Hematopoietic multipotent progenitor cell treated with erythropoietin and hydrocortisone succinate and interleukin-3 and kit ligand, for 15 days (in vitro differentiated cells): ENCODE measurements around the gene SLC6A7.

ENCODE experiments used
- DNase-seq: peaks from one replicate; pipeline ENCODE4 v3.0.0-alpha.2; 2015; ENCODE audit warnings: low spot score

SLC6A7 gene

DNA sequence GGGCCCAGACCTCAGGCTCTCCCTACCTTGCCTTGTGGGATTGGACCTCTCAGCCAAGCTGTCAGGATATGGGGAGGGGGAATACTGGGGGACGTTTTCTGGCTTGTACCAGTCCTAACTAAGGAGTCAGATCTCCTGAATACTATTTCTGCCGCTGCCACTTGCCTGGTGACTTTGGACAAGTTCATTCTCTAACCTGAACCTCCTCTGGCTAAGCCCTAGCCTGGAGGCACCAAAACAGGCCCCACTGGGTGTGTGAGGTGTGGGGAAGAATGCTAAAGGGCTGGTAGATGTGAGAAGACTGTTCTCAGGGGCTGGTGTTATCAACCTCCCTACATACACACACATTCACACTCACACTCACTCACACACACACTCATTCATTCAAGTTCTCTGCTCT, 1.1 kb downstream of the SLC6A7 start:
- DNase-seq = no peak

DNA sequence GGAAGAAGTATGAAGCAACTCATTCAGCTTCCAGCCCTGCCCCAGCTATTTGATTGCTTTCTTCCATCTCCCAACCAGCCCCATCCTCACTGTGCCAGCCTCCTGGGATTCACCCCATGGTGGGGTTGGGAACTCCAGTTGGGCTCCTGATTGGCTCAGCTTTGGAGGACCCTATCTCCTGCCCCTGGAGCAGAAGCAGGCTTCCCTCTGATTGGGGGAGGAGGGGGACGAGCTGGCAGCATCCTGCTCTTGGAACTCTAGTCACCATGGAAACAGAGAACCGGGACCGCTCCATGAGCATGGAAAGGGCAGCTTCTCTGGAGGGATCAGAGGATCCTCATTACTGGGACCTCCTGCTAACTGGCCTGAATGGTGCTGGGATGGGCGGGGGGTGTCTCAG, 2.6 kb downstream of the SLC6A7 start:
- no peak for DNase-seq

DNA sequence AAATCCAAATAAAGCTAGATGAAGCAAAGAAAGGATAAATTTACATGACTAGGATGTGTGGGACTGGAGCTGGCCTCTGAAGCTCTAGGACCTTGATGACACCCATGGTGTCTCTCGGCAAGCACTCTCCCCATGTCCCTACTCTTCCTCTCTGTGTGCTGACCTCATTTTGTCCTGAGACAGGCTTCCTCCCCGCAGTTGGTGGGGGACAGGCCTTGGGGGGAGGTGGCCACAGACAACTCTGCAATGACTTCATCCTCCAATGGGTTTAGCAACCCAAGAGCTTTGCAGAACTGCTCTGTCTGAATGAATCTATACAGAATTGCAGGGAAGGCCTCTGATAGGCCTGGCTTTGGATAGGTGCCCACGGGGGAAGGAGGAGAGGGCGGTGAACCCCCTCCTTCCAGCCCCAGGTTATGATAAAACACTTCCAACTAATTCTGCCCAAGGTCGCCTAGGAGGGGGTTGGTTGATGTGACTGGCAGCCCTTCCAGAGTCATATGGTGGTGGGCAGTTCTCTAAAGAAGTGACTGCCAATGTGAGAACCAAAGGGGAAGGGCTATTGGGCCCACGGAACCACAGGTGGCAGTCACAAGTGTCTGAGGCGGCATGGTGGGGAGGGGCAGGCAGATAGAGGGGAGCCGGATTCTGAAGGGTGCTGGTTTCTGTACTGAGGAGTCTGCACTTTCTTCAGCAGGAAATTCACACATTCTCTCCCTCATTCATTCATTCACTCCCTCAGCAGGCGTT, 6.0 kb downstream of the SLC6A7 start:
- no peak for DNase-seq

DNA sequence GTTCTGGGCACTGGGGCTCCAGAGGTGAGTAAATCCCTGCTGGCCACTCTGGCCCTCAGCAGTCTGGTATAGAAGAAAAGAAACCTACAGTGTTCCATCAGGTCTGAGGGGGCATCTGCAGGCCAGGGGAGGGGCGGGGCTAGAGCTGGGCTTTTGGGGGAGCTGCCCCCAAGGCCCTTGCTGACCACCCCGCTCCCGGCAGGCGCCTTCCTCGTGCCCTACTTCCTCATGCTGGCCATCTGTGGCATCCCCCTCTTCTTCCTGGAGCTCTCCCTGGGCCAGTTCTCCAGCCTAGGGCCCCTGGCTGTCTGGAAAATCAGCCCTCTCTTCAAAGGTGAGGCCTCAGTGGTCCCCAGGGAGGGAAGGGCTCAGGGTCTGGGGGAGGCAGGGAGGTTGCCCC, 6.7 kb downstream of the SLC6A7 start:
- no peak for DNase-seq

DNA sequence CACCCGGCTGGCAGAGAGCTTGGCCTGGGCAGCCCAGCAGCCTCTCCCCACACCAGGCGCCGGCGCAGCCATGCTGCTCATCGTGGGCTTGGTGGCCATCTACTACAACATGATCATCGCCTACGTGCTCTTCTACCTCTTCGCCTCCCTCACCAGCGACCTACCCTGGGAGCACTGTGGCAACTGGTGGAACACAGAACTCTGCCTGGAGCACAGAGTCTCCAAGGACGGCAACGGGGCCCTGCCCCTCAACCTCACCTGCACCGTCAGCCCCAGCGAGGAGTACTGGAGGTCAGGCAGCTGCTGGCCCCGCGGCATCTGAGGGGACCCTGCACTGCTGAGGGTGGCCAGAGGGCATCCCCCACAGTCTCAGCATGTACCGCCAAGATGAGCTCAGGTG, 7.1 kb downstream of the SLC6A7 start:
- DNase-seq = no peak

DNA sequence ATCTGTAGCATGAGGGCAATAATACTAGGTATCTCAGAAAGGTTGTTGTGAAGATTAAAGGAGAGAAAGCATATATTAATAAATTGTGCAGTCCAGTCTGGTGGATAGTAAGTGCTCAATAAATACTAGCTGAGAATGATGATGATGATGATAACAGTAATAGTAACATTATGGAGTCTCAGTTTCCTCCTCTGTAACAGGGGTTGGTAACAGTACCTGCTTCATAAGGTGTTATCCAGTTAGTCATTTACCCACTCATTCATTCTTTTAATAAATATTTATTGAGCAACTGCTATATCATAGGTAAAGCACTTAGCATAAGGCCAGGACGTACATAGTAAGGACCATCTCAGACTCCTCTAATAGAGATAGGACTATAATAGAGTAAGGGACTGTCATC, 7.6 kb downstream of the SLC6A7 start:
- no peak for DNase-seq

DNA sequence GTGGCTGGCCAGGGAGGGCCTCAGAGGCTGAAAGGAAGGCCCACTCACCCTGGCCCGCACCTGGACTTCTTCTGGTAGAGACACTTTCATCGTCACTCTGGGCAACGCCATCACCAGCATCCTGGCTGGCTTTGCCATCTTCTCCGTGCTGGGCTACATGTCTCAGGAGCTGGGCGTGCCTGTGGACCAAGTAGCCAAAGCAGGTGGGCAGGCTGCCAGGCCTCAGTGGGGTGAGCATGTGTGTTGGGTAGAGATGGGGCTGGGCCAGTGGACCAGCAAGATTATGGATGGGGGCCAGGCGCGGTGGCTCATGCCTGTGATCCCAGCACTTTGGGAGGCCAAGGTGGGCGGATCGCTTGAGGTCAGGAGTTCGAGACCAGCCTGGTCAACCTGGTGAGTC, 12.6 kb downstream of the SLC6A7 start:
- no peak for DNase-seq

DNA sequence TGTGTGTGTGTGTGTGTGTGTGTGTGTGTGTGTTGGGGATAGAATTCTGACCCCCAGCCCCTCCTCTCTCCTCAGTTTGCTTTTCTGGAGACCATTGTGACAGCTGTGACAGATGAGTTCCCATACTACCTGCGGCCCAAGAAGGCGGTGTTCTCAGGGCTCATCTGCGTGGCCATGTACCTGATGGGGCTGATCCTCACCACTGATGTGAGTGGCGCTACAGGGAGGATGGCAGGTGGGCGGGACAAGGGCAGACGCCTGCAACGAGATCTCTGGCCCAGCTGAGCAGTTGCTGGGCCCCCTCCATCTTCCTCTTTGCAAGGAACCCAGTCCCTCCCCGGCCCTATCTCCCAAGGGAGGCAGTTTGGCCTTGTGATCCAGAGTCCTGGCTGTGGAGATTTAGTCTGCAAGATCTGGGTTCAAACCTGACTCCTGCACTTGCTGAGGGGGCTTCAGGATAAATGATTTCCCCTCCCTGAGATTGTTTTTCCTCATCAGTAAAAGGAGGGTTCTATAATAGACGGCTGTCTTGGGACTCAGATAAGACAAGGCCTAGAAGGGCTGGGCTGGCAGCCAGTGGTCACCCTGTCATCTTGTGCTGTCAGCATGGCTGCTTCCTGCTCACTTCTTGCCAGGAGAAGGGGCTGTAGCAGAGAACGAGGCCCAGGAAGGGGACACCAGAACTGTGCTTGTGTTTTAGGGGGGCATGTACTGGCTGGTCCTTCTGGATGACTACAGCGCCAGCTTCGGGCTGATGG, 14.1 kb downstream of the SLC6A7 start:
- DNase-seq = no peak

DNA sequence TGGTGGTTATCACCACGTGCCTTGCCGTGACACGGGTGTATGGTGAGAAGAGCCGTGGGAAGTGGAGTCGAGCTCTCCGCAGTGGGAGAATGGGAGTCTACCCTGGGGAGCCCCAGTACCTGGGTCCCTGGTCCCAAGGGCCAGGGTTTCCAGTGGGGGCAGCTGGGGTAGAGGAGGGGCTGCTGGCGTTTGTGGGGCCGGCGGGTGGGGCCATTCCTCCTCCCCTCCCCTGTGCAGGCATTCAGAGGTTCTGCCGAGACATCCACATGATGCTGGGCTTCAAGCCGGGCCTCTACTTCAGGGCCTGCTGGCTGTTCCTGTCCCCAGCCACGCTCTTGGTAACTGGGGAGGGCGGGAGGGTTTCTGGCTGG, 14.7 kb downstream of the SLC6A7 start:
- DNase-seq = no peak

DNA sequence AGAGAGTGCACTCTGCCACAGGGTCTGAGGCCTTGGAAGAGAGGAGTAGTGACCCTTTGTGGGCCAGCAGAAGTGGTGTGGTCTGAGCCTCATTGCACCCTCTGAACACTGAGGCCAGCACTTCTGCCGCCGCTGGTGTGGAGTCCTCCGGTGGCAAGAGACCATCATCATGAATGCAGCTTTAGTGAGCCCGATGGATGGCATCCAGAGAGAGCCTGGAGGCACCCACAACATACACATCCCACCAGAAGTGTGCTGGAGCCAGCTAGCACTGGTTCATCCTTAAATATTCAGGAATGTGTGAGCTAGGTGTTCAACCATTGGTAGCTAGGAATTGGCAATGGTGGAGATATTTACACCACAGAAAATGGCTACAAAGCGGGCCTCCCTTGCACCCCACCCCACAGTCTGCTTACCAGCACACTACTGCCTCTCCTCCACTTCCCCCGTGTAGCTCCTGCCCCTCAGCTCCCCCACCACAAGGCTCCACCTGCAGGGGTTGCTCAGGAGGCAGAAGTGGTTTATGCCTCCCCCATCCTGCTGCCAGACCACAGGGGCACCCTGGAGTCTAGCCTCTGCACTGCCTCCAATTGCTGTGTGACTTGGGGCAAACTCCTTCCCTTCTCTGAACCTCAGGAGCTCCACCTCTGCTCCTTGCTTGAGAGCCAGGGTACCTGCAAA, 16.4 kb downstream of the SLC6A7 start:
- DNase-seq = no peak

DNA sequence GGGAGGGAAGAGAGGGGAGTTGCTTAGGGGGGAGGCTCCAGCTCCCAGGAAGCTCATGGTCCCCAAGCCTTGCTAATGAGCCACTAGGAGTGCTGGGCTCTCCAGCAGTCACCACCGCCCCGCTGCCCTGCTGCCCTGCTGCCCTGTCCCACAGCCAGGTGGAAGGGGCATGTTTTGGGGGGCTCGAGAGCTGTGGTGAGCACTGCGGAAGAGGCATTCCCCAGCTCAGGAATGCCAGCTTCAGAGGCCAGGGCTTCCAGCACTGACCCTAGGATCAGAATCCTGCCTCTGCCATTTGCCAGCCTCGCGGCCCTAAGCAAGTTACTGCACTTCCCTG, 16.9 kb downstream of the SLC6A7 start:
- DNase-seq = no peak

DNA sequence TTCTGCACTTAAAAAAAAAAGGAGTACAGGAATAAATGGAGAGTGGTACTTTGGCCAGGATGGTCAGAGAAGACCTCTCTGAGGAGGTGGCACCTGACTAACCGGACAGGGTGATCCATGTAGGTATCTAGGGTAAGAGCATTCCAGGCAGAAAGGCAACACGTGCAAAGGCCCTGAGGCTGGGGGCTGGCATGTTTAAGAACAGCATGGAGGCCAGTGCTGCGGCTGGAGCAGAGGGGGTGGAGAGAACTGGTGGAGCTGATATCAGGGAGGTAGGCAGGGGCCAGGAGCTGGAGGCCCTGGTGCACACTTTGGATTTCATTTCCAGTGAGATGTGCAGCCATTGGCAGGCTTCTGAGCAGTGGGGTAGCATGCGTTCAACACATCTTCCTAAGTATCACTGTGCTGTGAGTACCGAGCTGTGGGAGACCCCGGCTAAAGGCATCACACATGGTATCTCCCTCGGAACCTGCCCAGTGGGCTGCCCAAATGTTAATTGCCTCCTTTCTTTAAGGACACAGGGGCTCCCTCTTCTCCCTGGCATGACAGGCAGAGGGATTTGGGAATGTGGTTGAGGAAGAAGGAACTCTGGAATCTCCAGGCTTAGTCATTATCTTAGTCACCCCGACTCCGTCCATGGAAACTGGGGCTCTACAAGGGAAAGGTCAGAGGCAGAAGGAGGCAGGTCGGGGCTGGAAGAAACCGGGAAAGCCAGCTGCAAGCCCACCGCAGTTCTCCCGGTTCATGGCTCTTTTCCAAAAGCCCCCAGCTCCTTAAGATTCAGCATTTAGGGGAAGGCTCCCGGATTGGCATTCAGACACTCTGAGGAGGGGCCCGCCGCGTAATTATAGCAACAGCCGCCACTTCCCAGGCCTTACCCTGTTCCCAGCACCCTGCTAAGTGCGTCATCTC, 18.6 kb downstream of the SLC6A7 start:
- no peak for DNase-seq

DNA sequence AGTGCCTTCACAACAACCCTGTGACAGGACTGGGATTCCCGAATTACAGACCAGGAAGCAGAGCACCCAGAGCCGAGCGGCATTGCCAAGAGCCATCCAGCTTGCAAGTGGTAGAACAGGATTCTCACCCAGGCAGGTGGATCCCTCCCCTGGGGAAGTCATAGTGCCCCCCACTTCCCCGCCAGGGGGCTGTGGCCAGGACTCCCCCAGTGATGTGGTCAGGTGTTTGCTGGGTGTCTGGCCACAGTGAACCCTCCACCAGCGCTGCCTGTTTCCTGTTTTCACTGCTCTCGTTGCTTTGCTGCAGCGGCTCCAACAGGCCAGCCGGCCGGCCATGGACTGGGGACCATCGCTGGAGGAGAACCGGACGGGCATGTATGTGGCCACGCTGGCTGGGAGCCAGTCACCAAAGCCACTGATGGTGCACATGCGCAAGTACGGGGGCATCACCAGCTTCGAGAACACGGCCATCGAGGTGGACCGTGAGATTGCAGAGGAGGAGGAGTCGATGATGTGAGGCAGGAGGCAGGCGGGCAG, 19.3 kb downstream of the SLC6A7 start:
- DNase-seq = no peak

DNA sequence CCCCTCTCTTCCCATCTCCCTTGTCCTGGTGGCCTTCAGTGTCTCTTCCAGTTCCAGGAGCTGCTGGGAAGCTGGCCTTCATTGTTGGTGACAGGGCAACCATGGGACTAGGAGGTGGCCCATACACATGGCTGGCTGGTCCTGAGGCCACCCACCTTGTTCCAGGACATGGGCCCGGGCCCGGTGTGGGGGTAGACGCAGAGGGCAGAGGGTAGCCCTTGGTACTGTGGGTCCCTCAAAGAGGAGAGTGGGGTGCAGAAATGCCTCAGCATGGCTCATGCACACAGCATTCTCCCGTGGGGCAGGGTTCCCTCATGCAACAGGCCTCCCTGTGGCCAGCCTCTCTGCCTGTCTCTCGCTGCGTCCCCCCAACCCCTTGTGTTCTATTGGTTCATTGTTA, 20.8 kb downstream of the SLC6A7 start:
- no peak for DNase-seq

DNA sequence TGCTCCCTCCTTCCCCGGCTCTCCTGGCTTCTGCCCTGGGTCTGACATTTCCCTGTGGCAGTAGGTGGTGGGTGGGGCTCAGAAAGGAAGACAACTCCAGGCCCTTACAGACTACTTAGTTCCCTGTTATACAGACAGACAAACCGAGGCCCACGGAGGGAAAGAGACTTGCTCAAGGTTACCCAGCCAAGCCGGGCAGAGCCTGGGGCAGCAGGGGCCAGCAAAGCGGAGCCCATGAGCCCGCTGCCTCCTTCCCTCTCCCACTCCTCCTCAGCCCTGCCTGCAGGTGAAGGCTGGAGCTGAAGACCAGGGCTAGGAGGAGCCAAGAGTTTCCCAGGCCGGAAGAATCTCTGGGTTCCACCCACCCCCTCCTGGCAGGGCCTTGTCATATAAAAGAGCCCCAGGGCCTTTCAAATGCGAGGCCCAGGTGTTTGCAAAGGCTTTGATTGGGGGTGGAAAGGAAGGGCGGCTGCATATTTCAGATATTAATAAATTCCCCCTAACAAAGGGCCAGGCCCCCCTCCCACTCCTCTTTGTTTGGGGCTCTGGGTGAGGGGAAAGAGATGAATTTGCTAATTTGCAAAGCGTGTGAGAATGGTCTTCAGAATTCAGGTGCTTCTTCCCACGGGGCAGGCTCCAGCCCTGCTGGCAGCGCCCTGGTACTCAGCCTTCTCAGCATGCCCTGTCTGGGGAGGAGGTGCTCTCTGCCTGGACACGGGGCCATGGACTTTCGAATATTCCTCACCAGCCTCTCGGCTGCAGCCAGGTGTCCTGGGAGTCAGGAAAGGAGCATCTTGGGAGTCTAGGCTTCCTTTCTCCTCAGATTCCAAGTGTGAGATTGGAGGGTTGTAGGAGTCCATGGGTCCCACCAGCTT, 21.5 kb downstream of the SLC6A7 start:
- DNase-seq = no peak

DNA sequence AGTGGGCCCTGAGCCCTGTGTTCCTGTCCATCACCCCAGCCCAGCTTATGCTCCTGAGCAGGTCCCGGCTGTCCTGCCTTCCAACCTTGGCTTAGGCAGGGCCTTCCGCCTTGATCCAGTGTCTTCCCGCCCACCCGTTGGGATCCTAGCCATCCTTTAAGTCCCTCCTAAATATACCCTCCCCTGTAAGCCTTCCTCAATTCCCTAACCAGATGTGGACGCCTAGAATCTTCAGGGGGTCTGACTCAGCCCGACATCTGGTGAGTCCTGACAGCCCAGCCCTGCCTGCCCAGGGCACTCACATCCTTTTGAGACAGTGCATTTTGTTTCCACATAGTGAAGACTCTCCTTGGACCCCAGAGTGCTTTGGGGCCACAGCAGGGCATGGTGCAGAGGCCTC, 23.7 kb downstream of the SLC6A7 start:
- DNase-seq = no peak

DNA sequence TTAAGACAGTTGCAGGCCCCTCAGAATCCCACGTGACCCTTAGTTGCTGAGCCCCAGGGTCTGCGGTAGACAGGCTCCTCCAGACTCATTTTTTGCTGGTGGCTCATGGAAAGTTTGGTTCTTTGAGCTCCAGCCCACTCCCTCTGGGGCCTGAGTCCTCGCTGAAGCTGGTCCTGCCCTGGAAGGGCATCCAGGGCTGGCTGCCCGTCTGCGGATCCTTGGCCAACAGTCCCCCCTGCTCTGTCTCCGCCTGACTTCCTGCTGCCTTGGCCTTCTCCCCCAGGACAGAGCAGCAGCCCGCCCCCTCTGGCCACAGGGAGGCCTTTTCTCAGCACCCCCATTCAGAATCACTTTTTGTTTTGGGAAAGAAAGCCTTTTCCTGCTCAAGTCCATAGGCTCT, 24.4 kb downstream of the SLC6A7 start:
- no peak for DNase-seq

DNA sequence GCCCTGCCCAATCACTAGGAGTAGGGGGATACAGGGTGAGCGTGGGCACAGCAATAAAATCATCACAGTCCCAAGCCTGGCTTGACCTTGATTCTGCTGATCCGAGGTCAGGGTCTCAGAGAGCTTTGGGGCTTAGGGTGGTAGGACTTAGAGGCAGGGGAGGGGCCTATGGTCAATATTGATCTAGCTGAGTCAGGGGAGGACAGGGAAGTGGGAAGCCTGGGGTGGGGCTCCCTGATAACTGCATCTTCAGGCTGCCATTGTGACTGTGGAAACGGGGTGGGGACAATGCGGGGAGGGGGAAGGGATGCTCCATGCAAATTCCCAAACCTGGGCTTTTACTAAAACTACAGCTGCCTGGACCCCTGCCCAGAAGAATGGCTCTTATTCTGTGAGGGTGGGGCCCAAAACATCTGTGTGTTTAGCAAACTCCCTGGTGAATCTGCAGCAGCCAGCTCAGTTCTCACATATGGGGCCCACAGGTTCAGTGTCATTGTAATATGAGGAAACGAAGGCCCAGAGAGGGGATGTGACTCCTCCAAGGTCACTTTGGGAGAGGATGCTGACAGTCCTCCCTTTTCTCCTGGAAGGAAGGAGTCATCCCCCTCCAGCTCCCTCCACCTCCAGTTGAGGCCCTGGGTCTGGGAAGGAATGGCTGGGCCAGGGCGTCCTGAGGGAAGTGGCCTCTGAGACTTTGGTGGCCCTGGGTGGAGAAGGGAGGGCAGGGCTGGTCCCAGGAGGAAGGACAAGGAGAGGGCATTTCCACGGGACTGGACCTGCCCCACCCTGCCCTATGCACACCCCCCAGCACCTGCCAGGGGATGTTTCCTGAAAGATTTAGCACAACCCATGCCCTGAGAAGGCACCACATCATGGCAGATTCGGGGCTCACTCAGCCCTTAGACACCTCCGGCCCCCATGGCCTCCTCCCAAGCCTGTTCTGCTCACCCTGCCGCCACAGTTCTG, 26.4 kb downstream of the SLC6A7 start:
- DNase-seq = no peak

DNA sequence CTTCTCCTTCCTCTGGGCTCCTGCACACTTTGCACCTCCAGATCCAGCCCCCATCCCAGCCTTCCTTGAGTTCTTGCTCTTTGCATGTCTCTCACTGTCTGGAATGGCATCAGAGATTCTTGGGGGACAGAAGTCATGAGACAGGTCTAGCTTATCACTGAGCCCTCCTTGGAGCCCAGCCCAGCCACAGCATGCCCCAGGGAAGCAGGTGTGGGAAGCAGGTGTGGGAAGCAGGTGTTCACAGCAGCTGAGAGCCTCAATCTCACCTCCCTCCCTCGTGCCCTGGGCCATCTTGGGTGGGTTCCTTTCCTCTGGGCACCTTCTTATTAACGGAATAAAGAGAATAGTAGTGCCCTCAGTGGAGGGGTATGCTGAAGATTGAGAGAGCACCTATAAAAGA, 27.2 kb downstream of the SLC6A7 start:
- DNase-seq = no peak
